BJ (cell line): Measurements from ENCODE around the gene SLC25A10. TPM values are rescaled to one million over a fixed set of nuclear protein-coding genes. Genes with fewer than 3 reads are reported as not detected.

Source experiments
- CTCF ChIA-PET: fragments of 350-600 bp; formaldehyde crosslinking; extraction: SDS; loops from one replicate; lab custom pipeline; 2021; ENCODE audit warnings: antibody characterized with exemption, inconsistent platforms; lab: Yijun Ruan, JAX
- POLR2A ChIA-PET: fragments of 300-600 bp; sonication (Branson Sonifier 250); formaldehyde crosslinking; extraction: SDS; loops from one replicate; lab custom pipeline; 2021; ENCODE audit warnings: antibody characterized with exemption; lab: Charles Lee
- DNase-seq: peaks from one replicate; pipeline ENCODE4 v3.0.0-alpha.2; 2011; ENCODE audit warnings: low read depth
- H3K27me3 ChIP-seq: 2 replicates; pipeline ENCODE4 v1.6.0; 2011; ENCODE audit warnings: low read length; ENCODE audit not compliant: control insufficient read depth, insufficient read depth
- H3K36me3 ChIP-seq: 2 replicates; pipeline ENCODE4 v1.5.1; 2011; ENCODE audit warnings: low read length; ENCODE audit not compliant: control insufficient read depth, insufficient read depth
- H3K4me3 ChIP-seq: 2 replicates; pipeline ENCODE4 v1.5.1; 2011; ENCODE audit warnings: low read depth, mild to moderate bottlenecking, control low read depth, low read length
- polyA plus RNA-seq: library from polyadenylated mRNA; depleted of rRNA; stranded (reverse); fragments of >200 nt; gene quantifications from 2 replicates; pipeline ENCODE4 v1.2.3, GENCODE V29; 2011
- TF ChIP-seq, protein P1 (sequence below): IDR thresholded peaks from 2 replicates; pipeline ENCODE4 v1.5.1; 2011; ENCODE audit warnings: low read depth, mild to moderate bottlenecking, control low read depth, inconsistent platforms, low read length, moderate library complexity; ENCODE audit not compliant: insufficient read depth

The SLC25A10 gene
- polyA plus RNA-seq, 1 experiment: 8.4 TPM

DNA sequence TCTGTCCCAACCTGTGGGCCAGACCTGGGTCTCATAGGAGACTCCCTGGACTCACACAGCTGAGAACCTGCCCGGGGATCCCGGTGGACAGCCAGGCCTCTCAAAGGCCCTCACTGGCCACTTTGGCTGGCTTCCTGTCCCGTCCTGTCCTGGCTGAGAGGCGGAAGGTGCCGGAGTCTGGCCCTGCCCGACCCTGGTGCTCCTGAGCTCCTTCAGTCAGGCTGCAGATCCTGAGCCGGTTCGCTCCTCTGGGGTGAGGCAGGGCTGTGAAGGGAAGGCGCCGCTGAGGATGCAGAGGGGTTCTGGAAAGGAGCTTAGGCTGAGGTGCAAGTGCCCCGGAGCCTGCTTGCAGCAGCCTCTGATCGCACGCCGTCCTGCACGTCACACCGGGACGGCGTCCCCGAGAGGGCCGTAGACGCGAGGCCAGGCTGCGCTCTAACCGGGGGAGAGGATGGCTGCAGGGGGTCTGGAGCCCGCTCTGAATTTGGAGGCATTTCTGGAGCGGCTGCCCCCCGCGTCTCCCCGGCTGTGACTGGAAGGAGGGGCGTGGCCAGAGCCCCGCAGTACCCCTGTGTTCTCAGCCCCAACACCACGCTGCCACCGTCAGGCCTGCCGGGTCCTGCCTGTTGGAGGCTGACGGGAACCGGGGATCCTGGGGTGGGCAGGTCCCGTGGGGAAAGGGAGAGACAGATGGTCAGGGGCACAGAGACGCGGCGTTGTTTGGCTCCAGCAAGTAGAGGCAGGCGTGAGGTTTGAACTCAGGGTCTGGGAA lies 24.1 kb upstream of the SLC25A10 start:
- CTCF ChIA-PET: no interaction called here
- POLR2A ChIA-PET: no interaction called here
- TF ChIP-seq, protein P1, sequence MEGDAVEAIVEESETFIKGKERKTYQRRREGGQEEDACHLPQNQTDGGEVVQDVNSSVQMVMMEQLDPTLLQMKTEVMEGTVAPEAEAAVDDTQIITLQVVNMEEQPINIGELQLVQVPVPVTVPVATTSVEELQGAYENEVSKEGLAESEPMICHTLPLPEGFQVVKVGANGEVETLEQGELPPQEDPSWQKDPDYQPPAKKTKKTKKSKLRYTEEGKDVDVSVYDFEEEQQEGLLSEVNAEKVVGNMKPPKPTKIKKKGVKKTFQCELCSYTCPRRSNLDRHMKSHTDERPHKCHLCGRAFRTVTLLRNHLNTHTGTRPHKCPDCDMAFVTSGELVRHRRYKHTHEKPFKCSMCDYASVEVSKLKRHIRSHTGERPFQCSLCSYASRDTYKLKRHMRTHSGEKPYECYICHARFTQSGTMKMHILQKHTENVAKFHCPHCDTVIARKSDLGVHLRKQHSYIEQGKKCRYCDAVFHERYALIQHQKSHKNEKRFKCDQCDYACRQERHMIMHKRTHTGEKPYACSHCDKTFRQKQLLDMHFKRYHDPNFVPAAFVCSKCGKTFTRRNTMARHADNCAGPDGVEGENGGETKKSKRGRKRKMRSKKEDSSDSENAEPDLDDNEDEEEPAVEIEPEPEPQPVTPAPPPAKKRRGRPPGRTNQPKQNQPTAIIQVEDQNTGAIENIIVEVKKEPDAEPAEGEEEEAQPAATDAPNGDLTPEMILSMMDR: no peak
- no peak for DNase-seq
- no peaks in the 10 kb centered on the region for H3K27me3 ChIP-seq
- H3K4me3 ChIP-seq: no peak overlapping the region
- peaks cover 61% of the 10 kb centered on the region for H3K36me3 ChIP-seq

DNA sequence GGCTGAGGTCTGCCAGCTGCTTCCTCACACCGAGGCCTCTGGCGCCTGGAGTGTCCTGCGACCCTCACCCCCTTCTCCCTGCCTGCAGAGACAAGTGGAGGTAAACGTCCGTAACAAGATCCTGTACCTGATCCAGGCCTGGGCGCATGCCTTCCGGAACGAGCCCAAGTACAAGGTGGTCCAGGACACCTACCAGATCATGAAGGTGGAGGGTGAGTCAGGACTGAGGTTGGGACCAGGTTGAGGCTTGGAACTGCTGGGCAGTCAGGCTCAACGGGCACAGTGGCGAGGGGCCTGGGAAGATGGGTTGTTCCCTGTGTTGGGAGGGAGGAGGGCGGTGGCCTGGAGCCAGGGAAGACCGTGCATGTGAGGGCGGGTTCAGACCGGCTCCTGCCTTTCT lies 23.5 kb upstream of the SLC25A10 start:
- ChIA-PET CTCF (no interaction called here), POLR2A (no interaction called here)
- TF ChIP-seq, protein P1: no peak
- Histone ChIP-seq H3K4me3 (no peak overlapping the region), H3K36me3 (peaks cover 64% of the 10 kb centered on the region), H3K27me3 (no peaks in the 10 kb centered on the region)
- no peak for DNase-seq

DNA sequence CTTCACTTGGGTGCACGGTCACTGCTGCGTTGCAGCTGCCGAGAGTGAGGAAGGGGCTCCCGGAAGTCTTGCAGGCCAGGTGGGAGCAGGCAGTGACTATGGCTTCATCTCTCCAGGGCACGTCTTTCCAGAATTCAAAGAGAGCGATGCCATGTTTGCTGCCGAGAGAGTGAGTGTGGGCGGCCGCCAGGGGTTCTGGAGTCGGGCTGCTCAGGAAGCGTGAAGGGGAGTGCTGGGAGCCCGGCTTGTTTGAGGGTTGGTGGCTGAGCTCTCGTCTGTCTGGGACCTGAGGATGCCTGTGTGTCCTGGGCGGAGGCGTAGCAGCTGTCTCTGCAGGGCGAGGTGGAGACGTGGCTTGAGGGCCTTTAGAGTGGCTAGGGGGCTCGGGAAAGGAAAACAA lies 22.0 kb upstream of the SLC25A10 start:
- CTCF ChIA-PET: no interaction called here
- peaks cover 75% of the 10 kb centered on the region for H3K36me3 ChIP-seq
- TF ChIP-seq, protein P1: no peak
- H3K27me3 ChIP-seq: no peaks in the 10 kb centered on the region
- no peak overlapping the region for H3K4me3 ChIP-seq
- POLR2A ChIA-PET: no interaction called here
- DNase-seq: no peak

DNA sequence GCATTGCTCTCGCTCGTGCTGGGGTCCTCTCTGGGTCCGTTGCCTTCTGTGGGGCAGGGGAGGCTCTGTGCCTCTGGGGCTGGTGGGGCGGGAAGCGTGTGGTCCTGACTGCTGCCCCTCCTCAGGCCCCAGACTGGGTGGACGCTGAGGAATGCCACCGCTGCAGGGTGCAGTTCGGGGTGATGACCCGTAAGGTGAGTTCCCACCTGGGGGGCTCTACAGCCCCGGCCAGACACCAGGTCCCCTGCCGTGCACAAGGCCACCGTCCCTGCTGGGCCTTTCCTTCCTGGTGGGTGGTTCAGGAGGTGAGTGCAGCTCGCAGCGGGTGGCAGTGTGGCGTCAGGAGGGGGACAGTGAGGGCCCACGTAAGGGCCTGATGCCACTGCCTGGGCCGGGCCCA lies 21.5 kb upstream of the SLC25A10 start:
- Histone ChIP-seq H3K27me3 (no peaks in the 10 kb centered on the region), H3K4me3 (no peak overlapping the region), H3K36me3 (peaks cover 74% of the 10 kb centered on the region)
- POLR2A ChIA-PET: no interaction called here
- TF ChIP-seq, protein P1: no peak
- CTCF ChIA-PET: no interaction called here
- DNase-seq: no peak

DNA sequence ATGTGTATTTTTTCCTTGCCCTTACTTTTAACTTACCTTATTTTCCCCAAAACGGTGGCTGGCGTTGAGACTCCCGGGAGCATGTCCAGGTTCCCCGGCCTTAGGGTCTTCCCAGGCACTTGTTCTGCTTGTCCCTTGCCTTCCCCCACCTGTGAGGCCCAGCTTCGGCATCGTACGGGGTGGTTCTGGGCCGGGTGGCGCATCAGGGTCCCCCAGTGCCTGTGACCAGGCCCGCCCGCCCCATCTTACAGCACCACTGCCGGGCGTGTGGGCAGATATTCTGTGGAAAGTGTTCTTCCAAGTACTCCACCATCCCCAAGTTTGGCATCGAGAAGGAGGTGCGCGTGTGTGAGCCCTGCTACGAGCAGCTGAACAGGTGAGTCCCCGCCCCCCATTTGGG lies 20.9 kb upstream of the SLC25A10 start:
- Histone ChIP-seq H3K27me3 (no peaks in the 10 kb centered on the region), H3K36me3 (peaks cover 75% of the 10 kb centered on the region), H3K4me3 (no peak overlapping the region)
- ChIA-PET CTCF (no interaction called here), POLR2A (no interaction called here)
- TF ChIP-seq, protein P1: no peak
- DNase-seq: no peak
